ENCODE data around the gene TMEM255A.

Gene TMEM255A

GRCh38 chrX:120281021-120281624 is 30.1 kb downstream of the TMEM255A start:
- DNase-seq (ENCODE audit: low spot score) (no peak), ATAC-seq (ENCODE audit: low read depth) (no peak)
- no peaks in the 10 kb centered on the region for H3K4me1 ChIP-seq (ENCODE audit: insufficient read depth, poor library complexity, severe bottlenecking)
- H3K9me3 ChIP-seq (ENCODE audit: severe bottlenecking) = no peaks in the 10 kb centered on the region
- no peak overlapping the region for H3K27ac ChIP-seq (ENCODE audit: poor library complexity, severe bottlenecking)
- H3K36me3 ChIP-seq (ENCODE audit: low read depth) = no peaks in the 10 kb centered on the region
- TF ChIP-seq CTCF (IDR thresholded peaks at IDR 0.05; ENCODE audit: poor library complexity, severe bottlenecking) = no peak
- H3K4me3 ChIP-seq (ENCODE audit: severe bottlenecking) = no peak overlapping the region
- no peaks in the 10 kb centered on the region for H3K27me3 ChIP-seq (ENCODE audit: insufficient read depth, poor library complexity, severe bottlenecking)

- Histone ChIP-seq H3K27me3 (ENCODE audit: insufficient read depth, poor library complexity, severe bottlenecking) (no peaks in the 10 kb centered on the region), H3K27ac (ENCODE audit: poor library complexity, severe bottlenecking) (no peak overlapping the region), H3K4me3 (ENCODE audit: severe bottlenecking) (no peak overlapping the region), H3K9me3 (ENCODE audit: severe bottlenecking) (no peaks in the 10 kb centered on the region), H3K36me3 (ENCODE audit: low read depth) (no peaks in the 10 kb centered on the region), H3K4me1 (ENCODE audit: insufficient read depth, poor library complexity, severe bottlenecking) (no peaks in the 10 kb centered on the region)
- TF ChIP-seq CTCF (IDR thresholded peaks at IDR 0.05; ENCODE audit: poor library complexity, severe bottlenecking) = no peak
- ATAC-seq (ENCODE audit: low read depth) (no peak), DNase-seq (ENCODE audit: low spot score) (no peak)
These were observed 36.3 kb downstream of the TMEM255A start for GRCh38 chrX:120274958-120275357.

GRCh38 chrX:120274145-120274544 is 37.1 kb downstream of the TMEM255A start:
- Histone ChIP-seq H3K27me3 (ENCODE audit: insufficient read depth, poor library complexity, severe bottlenecking) (no peaks in the 10 kb centered on the region), H3K36me3 (ENCODE audit: low read depth) (no peaks in the 10 kb centered on the region), H3K4me1 (ENCODE audit: insufficient read depth, poor library complexity, severe bottlenecking) (peaks cover 3% of the 10 kb centered on the region), H3K9me3 (ENCODE audit: severe bottlenecking) (no peaks in the 10 kb centered on the region), H3K27ac (ENCODE audit: poor library complexity, severe bottlenecking) (no peak overlapping the region), H3K4me3 (ENCODE audit: severe bottlenecking) (no peak overlapping the region)
- no peak for TF ChIP-seq CTCF (IDR thresholded peaks at IDR 0.05; ENCODE audit: poor library complexity, severe bottlenecking)
- ATAC-seq (ENCODE audit: low read depth) (no peak), DNase-seq (ENCODE audit: low spot score) (no peak)

- TF ChIP-seq CTCF (IDR thresholded peaks at IDR 0.05; ENCODE audit: poor library complexity, severe bottlenecking) = no peak
- DNase-seq (ENCODE audit: low spot score) (no peak), ATAC-seq (ENCODE audit: low read depth) (no peak)
- no peaks in the 10 kb centered on the region for H3K27me3 ChIP-seq (ENCODE audit: insufficient read depth, poor library complexity, severe bottlenecking)
- H3K4me3 ChIP-seq (ENCODE audit: severe bottlenecking) = no peak overlapping the region
- H3K36me3 ChIP-seq (ENCODE audit: low read depth) = no peaks in the 10 kb centered on the region
- H3K4me1 ChIP-seq (ENCODE audit: insufficient read depth, poor library complexity, severe bottlenecking) = peaks cover 3% of the 10 kb centered on the region
- H3K9me3 ChIP-seq (ENCODE audit: severe bottlenecking) = no peaks in the 10 kb centered on the region
- no peak overlapping the region for H3K27ac ChIP-seq (ENCODE audit: poor library complexity, severe bottlenecking)
These were observed 40.0 kb downstream of the TMEM255A start for GRCh38 chrX:120271218-120271617.

GRCh38 chrX:120270567-120270966 is 40.7 kb downstream of the TMEM255A start:
- H3K36me3 ChIP-seq (ENCODE audit: low read depth) = no peaks in the 10 kb centered on the region
- H3K4me3 ChIP-seq (ENCODE audit: severe bottlenecking) = no peak overlapping the region
- no peaks in the 10 kb centered on the region for H3K9me3 ChIP-seq (ENCODE audit: severe bottlenecking)
- no peak for TF ChIP-seq CTCF (IDR thresholded peaks at IDR 0.05; ENCODE audit: poor library complexity, severe bottlenecking)
- H3K4me1 ChIP-seq (ENCODE audit: insufficient read depth, poor library complexity, severe bottlenecking) = peaks cover 3% of the 10 kb centered on the region
- no peak overlapping the region for H3K27ac ChIP-seq (ENCODE audit: poor library complexity, severe bottlenecking)
- ATAC-seq (ENCODE audit: low read depth) (no peak), DNase-seq (ENCODE audit: low spot score) (no peak)
- H3K27me3 ChIP-seq (ENCODE audit: insufficient read depth, poor library complexity, severe bottlenecking) = no peaks in the 10 kb centered on the region
